GM21526 (cell line): Measurements from ENCODE around the gene MYO15A.

Experiments
- ATAC-seq: cut with Tn5 transposase; IDR thresholded peaks from one replicate; pipeline ENCODE4 v1.9.1; 2021; ENCODE audit warnings: moderate library complexity; ENCODE audit not compliant: unreplicated experiment, low FRiP score

Gene MYO15A

GRCh38 chr17:18122990-18123753 is 14.6 kb downstream of the MYO15A start:
- no peak for ATAC-seq

GRCh38 chr17:18124345-18125126 is 16.0 kb downstream of the MYO15A start:
- ATAC-seq = no peak

GRCh38 chr17:18129041-18129502 is 20.5 kb downstream of the MYO15A start:
- no peak for ATAC-seq

GRCh38 chr17:18132711-18133110 is 24.2 kb downstream of the MYO15A start:
- ATAC-seq = no peak

- no peak for ATAC-seq
Measured at GRCh38 chr17:18136357-18136756, 27.8 kb downstream of the MYO15A start.

- no peak for ATAC-seq
Measured at GRCh38 chr17:18138065-18138749, 29.7 kb downstream of the MYO15A start.

GRCh38 chr17:18139092-18139491 is 30.5 kb downstream of the MYO15A start:
- no peak for ATAC-seq

- ATAC-seq = no peak
Measured at GRCh38 chr17:18139498-18139897, 30.9 kb downstream of the MYO15A start.

- ATAC-seq = no peak
Measured at GRCh38 chr17:18139949-18140348, 31.4 kb downstream of the MYO15A start.

- no peak for ATAC-seq
Measured at GRCh38 chr17:18140648-18141047, 32.1 kb downstream of the MYO15A start.

- no peak for ATAC-seq
Measured at GRCh38 chr17:18141210-18141803, 32.8 kb downstream of the MYO15A start.

GRCh38 chr17:18142417-18142816 is 33.9 kb downstream of the MYO15A start:
- ATAC-seq = no peak

GRCh38 chr17:18143044-18143936 is 34.7 kb downstream of the MYO15A start:
- no peak for ATAC-seq

GRCh38 chr17:18144261-18144660 is 35.7 kb downstream of the MYO15A start:
- ATAC-seq = no peak

- no peak for ATAC-seq
Measured at GRCh38 chr17:18144855-18145254, 36.3 kb downstream of the MYO15A start.

- ATAC-seq = no peak
Measured at GRCh38 chr17:18145811-18146210, 37.3 kb downstream of the MYO15A start.

GRCh38 chr17:18146259-18146658 is 37.7 kb downstream of the MYO15A start:
- no peak for ATAC-seq

- ATAC-seq = no peak
Measured at GRCh38 chr17:18146980-18147379, 38.4 kb downstream of the MYO15A start.

- ATAC-seq = no peak
Measured at GRCh38 chr17:18148586-18148985, 40.0 kb downstream of the MYO15A start.

- ATAC-seq = no peak
Measured at GRCh38 chr17:18151290-18151689, 42.7 kb downstream of the MYO15A start.
